Activated naive CD8-positive, alpha-beta T cell treated with anti-CD3 and anti-CD28 coated beads, Interleukin-2, amount 50 U/mL, for 24 hours (primary cell): ENCODE data around the gene POLD4.
A peak's percentile ranks its signal among the peaks of the same experiment; 100 is the strongest.

Experiments
- ATAC-seq: fragments of 150-1000 bp; cut with Tn5 transposase; one replicate; pipeline ENCODE4 v1.10.0; 2021
- DNase-seq: peaks from one replicate; pipeline ENCODE4 v3.0.0; 2021
- H3K27ac Mint-ChIP-seq: one replicate; pipeline ENCODE4 v1.8.0; 2021; ENCODE audit warnings: mild to moderate bottlenecking, mixed read lengths
- H3K27me3 Mint-ChIP-seq: one replicate; pipeline ENCODE4 v1.8.0; 2021; ENCODE audit warnings: mixed read lengths
- H3K36me3 Mint-ChIP-seq: one replicate; pipeline ENCODE4 v1.8.0; 2021; ENCODE audit warnings: low read depth, mixed read lengths
- H3K4me1 Mint-ChIP-seq: one replicate; pipeline ENCODE4 v1.8.0; 2021; ENCODE audit warnings: mixed read lengths
- H3K4me3 Mint-ChIP-seq: one replicate; pipeline ENCODE4 v1.8.0; 2021; ENCODE audit warnings: mild to moderate bottlenecking, moderate library complexity, mixed read lengths
- H3K9me3 Mint-ChIP-seq: one replicate; pipeline ENCODE4 v1.8.0; 2021; ENCODE audit warnings: mixed read lengths

The POLD4 gene

DNA sequence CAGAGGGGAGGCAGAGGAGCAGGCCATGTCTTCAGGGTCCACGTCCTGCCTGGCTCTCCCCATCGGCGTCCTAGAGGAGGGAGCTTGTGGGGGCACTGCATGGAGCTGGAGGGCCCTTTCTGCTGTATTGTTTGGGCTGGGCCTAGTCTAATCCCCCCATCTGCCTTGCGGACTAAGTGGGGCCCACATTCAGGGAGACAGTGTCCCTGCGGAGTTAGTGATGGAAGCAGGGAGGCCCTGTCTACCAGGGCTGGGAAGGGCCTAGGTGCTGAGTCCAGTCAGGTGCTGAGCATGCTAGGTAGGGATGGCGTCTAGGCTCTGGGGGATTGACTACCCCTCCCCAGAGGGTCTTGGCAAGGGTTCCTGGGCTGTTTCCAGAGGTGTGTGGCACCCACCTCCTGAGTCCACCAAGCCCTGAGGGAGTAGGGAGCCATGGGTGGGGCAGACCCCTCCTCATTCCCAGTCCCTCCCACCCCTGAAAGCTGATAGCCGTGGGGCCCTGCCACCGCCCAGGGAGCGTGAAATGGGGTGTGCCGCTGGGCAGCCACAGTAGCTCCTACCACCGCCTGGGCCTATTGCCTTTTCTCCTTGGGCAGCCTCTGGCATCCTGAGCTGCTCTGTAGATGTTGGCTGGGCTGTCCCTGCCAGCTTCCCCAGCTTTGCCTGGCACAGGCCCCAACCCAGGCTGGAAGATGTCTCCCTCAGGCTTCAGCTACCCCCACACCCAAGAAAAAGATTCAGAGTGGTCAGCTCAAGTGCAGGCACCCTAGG, 1.9 kb upstream of the POLD4 start:
- no peaks in the 10 kb centered on the region for H3K36me3 Mint-ChIP-seq
- DNase-seq (no peak), ATAC-seq (no peak)
- no peaks in the 10 kb centered on the region for H3K27me3 Mint-ChIP-seq
- peaks cover 59% of the 10 kb centered on the region for H3K4me1 Mint-ChIP-seq
- H3K4me3 Mint-ChIP-seq: no peak overlapping the region
- peak overlapping the region; percentile 97 for H3K27ac Mint-ChIP-seq
- H3K9me3 Mint-ChIP-seq: no peaks in the 10 kb centered on the region

DNA sequence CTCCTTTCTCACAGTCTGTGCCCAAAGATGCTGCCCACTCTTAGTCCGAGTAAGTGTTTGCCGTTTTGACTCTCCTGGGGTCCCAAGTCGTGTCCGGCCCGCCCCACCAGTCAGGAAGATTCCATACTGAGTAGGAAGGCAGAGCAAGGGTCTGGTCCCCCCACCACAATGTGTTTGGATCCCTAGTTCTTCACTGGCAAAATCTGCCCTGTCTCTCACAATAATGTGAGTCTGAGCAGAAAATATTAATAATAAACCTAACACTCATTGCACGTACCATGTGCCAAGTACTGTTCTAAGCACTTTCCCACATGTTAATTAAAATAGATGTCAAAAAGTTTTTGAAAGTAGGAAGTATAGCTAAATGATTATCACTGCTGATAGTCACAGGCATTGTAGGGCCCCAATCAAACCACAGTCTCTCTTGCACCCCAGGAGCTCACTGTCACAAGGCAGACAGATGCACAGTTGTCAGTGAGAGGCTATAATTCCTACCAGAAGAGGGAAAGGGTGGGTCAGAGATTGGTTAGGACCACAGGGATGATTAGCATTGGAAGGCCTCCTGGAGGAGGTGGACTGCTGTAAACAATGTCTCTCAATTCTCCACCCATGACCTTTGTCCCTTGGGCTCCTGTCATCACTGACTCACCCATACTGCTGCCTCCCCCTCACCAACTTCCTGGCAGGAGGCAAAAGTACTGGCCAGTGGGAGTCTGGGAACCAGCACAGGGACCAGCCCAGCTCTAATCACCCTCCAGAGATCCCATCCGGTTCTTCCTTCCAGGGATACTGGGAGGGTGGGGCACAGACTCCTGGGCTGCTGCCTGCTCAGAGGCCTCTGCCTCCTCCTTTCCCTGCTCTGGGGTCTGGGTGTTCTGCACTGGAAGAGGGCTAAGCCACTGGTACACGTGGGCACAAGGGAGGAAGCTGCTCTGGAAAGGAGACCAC, 1.0 kb upstream of the POLD4 start:
- DNase-seq: peak; percentile 40
- Mint-ChIP-seq H3K27ac (peak overlapping the region; percentile 97), H3K4me3 (peak overlapping the region; percentile 96), H3K36me3 (no peaks in the 10 kb centered on the region), H3K27me3 (no peaks in the 10 kb centered on the region), H3K9me3 (no peaks in the 10 kb centered on the region), H3K4me1 (peaks cover 68% of the 10 kb centered on the region)
- ATAC-seq: peak; percentile 37

DNA sequence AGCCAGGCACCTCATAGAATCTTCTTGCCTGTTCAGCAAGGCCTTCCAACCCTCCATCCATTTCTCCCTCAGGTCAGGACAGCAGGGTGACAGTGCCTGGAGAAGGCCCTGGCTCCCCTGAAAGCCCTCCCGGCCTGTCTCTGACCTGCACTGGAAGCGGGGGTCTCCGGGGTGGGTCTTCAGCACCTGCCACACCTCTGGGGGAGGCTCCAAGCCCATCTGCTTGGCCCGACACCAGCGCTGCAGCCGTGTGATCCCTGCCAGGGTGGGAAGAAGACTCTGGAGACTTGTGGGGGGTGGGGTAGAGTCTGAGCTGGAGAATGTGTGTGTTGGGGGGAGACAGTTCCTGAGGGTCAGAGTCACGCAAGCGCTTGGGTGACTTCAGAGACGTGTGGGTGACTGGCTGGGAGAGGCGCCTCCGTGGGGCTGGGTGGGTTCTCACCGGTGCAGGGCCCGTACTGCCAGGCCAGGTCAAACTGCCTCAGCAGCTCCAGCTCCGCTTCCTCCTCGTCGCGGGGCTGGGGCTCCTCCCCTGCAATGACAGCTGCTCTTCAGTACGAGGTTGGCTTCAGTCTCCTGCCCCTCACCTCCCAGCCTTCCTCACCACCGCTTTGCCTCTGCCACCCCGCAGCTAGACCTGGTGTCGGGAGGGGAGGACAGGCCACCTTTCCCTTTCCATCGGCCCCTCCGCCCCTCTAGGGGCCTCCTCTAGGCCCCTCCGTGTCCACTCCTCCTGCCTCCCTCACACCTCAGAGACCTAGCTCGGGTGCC, 615 bp downstream of the POLD4 start:
- Mint-ChIP-seq H3K4me3 (peak overlapping the region; percentile 96), H3K9me3 (no peaks in the 10 kb centered on the region), H3K36me3 (no peaks in the 10 kb centered on the region), H3K4me1 (peaks cover 78% of the 10 kb centered on the region), H3K27me3 (no peaks in the 10 kb centered on the region), H3K27ac (peak overlapping the region; percentile 97)
- DNase-seq (no peak), ATAC-seq (peak; percentile 26)

DNA sequence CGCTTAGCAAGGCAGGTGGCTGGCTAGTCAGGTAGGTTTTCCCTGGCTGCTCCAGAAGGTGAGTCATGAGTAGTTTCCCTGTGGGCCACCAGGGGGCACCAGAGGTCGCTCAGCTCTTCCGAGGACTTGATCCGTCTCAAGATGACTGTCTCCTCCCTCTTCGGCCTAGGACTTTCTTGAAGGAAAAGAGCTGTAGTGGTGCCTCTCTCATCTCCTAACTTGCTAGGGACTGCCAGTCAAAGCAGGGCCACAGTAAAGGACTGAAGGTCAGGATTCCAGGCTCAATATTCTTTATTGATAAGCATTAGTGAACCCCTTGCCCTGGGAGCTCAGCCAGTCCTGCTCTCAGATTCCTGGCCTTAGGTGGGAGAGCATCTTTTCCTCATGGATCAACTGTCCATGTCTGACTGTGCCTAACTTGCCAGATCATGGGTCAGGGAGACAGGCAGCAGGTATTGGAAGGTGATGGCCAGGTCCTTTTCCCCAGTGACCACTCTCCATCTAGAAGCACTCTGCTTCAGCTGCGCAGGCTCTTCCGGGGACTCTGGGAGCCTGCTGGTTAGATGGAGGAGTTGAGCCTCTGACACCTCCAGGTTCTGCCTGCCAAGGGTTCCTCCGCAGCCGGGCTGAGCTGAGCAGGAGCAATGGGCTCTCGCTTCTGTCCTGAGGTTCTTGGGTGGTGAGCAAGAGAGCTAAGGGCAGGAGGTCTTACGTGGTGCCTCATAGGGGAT, 1.9 kb downstream of the POLD4 start:
- Mint-ChIP-seq H3K27ac (peak overlapping the region; percentile 74), H3K36me3 (no peaks in the 10 kb centered on the region), H3K27me3 (no peaks in the 10 kb centered on the region), H3K4me3 (peak overlapping the region; percentile 96), H3K9me3 (no peaks in the 10 kb centered on the region), H3K4me1 (peaks cover 72% of the 10 kb centered on the region)
- ATAC-seq: no peak
- DNase-seq: peak; percentile 70

DNA sequence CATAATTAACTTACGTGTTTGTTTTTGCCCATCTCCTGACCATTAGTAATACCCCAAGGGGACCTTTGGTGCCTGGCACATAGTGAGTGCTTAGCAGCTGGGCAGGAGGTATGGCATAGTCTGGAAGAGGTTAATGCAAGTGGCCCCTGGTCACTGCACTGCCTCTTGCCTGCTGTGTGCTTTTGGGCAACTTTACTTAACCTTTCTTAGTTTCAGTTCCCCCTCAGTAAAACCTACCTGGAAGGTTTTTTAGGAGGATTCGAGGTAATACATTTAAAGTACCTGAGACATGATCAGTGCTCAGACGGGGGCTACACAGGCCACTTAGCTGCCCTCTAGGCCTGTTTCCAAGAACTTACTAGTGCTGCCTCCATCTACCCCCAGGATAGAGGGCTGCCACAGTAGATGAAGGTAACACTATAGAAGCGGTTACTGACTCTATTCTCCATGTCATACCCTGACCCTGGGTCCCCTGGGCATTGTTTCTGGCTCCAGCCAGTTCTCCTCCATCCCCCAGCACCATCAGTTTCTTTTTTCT, 3.3 kb downstream of the POLD4 start:
- peak overlapping the region; percentile 33 for H3K27ac Mint-ChIP-seq
- no peaks in the 10 kb centered on the region for H3K9me3 Mint-ChIP-seq
- no peaks in the 10 kb centered on the region for H3K27me3 Mint-ChIP-seq
- no peak for DNase-seq
- peaks cover 78% of the 10 kb centered on the region for H3K4me1 Mint-ChIP-seq
- no peak overlapping the region for H3K4me3 Mint-ChIP-seq
- no peak for ATAC-seq
- H3K36me3 Mint-ChIP-seq: no peaks in the 10 kb centered on the region

DNA sequence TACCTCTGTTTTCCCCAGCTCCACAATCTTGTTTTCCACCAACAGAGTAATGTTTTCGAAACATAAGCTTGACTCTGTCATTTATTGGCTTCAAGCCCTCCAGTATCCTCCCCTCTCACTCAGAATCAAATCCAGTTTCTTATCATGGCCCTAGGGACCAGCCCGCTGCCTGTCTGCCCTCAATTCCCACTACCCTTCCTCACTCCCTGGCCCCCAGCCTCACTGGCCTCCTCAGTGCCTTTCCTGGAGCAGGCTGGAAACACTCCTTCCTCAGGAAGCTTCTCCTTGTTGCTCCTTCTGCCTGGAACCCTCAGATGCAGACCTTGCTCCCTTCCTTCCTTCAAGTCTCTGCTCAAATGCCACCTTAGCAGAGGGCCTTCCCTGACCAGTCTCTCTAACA, 3.9 kb downstream of the POLD4 start:
- no peaks in the 10 kb centered on the region for H3K9me3 Mint-ChIP-seq
- no peak overlapping the region for H3K4me3 Mint-ChIP-seq
- DNase-seq (no peak), ATAC-seq (no peak)
- no peaks in the 10 kb centered on the region for H3K27me3 Mint-ChIP-seq
- peaks cover 78% of the 10 kb centered on the region for H3K4me1 Mint-ChIP-seq
- peak overlapping the region; percentile 33 for H3K27ac Mint-ChIP-seq
- no peaks in the 10 kb centered on the region for H3K36me3 Mint-ChIP-seq

DNA sequence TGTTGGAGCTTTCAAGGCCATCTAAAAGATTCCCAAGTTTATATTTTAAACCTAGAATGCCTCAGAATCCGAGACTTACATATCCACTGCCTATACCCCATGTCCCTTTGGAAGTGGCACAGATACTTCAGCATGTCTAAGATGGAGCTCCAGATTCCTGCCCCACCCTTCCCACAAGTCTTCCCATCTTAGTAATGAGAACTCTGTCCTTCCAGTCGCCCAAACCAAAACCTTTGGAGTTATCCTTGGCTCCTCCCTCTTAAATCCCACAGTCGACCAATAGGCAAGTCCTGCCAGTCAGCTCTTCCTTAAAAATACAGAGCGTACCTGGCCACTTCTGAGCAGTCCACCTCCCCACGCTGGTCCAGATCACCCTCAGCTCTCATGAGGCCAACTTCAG, 4.3 kb downstream of the POLD4 start:
- Mint-ChIP-seq H3K27ac (no peak overlapping the region), H3K36me3 (no peaks in the 10 kb centered on the region), H3K4me3 (no peak overlapping the region), H3K4me1 (peaks cover 78% of the 10 kb centered on the region), H3K27me3 (no peaks in the 10 kb centered on the region), H3K9me3 (no peaks in the 10 kb centered on the region)
- DNase-seq (no peak), ATAC-seq (no peak)

DNA sequence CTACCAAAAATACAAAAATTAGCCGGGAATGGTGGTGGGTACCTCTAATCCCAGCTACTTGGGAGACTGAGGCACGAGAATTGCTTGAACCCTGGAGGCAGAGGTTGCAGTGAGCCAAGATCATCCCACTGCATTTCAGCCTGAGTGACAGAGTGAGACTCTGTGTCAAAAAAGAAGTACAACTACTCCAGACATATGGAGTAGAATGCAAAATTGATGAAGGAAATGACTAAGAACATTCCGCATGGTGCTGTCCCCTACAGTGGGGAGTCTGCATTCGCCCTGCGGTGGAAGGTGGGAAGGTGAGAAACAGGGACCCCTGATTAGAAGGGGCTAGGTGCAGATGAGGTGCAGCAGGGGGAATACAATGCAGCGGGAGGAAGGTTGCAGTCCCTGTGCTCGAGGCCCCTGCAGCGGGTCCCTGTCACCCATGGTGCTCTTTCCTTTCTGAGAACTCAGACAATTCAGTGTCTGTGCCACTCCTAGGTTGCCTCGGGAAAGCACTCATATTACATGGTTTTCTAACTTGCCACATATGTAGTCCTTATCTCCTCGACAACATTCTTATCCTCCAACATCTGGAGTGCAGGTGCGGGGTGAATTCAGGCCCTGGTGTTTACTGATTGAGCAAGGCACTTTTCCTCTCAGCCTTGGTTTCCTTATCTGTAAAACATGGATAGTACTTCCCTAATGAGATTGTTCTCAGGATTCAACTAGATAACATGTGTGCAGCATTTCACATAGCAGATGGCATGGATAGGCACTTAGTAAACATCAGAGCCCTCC, 5.2 kb downstream of the POLD4 start:
- Mint-ChIP-seq H3K9me3 (no peaks in the 10 kb centered on the region), H3K27me3 (no peaks in the 10 kb centered on the region), H3K4me1 (peaks cover 72% of the 10 kb centered on the region), H3K4me3 (no peak overlapping the region), H3K36me3 (no peaks in the 10 kb centered on the region), H3K27ac (peak overlapping the region; percentile 1)
- no peak for DNase-seq
- ATAC-seq: peak; percentile 33

DNA sequence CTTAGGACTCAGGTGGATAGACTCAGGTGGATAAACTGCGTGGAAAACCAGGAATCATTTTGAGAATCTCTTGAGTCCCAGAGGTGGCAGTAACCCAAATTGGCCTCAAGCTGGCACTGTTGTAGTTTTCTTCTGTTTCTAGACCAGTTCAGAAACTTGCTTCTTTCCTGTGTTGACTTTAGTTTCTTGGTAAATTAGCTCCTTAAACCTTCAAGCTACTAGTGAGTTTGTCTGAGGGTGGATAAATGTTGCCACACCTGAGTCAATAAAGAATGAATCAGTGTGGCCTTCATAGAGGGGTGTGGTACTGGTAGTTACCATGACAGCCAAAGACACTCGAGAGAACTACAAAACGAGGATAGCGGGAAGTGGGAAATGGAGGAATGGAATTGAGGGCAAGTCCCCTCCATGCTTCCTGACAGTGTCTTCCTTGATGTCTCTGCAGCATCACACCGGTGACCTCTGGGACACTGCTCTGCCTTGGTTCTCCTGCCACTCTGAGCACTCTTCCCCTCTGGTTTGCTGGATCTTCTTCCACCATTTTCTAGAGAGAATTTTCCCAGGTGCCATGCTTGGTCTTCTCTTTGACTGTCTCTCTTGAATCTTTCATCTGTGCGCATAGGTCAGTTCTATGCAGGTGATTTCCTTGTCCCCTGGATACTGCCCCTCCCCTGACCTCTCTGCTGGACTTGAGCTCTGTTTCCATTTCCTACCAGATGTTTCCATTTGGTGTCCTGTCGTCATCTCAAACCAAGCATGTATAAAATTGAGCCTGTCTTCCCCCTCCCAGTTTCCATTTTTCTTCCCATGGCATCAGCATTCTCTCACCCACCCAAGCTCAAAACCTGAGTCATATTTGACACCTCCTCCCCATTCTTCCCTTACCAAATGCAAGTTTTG, 7.2 kb downstream of the POLD4 start:
- peak; percentile 55 for ATAC-seq
- no peaks in the 10 kb centered on the region for H3K9me3 Mint-ChIP-seq
- peak overlapping the region; percentile 61 for H3K27ac Mint-ChIP-seq
- no peak for DNase-seq
- H3K36me3 Mint-ChIP-seq: no peaks in the 10 kb centered on the region
- H3K27me3 Mint-ChIP-seq: no peaks in the 10 kb centered on the region
- H3K4me3 Mint-ChIP-seq: no peak overlapping the region
- H3K4me1 Mint-ChIP-seq: peaks cover 59% of the 10 kb centered on the region

DNA sequence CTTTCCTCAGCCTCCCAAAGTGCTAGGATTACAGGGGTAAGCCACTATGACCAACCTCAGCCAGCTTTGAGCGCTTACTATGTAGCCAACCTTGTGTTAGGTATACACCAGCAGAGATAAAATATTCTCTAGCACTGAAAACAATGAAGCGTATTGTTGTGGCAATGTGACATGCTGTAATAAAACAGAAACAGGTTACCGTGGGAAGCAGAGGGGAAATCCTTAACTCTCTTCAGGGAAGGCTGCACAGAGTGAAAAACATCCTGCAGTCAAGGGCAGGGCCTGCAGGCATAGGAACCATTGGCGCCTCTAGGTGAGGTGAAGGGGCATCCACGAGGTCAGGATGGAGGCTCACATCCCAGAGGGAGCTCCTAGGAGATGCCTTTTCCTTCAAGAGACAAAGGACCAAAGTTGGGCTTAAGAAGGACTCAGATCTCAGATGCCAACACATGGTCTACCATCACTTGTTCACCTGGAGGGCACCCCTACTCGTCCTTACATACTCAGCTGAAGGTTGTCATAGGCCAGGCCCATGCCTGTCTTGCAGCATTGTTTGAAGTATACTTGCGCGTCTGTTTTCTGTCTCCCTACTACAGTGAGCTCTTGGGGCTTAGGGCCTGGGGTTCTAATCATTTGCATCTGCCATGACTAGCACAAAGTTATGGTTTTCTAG, 8.0 kb downstream of the POLD4 start:
- H3K4me1 Mint-ChIP-seq: peaks cover 55% of the 10 kb centered on the region
- H3K36me3 Mint-ChIP-seq: no peaks in the 10 kb centered on the region
- no peak for DNase-seq
- H3K9me3 Mint-ChIP-seq: no peaks in the 10 kb centered on the region
- no peaks in the 10 kb centered on the region for H3K27me3 Mint-ChIP-seq
- H3K4me3 Mint-ChIP-seq: no peak overlapping the region
- peak overlapping the region; percentile 61 for H3K27ac Mint-ChIP-seq
- no peak for ATAC-seq

DNA sequence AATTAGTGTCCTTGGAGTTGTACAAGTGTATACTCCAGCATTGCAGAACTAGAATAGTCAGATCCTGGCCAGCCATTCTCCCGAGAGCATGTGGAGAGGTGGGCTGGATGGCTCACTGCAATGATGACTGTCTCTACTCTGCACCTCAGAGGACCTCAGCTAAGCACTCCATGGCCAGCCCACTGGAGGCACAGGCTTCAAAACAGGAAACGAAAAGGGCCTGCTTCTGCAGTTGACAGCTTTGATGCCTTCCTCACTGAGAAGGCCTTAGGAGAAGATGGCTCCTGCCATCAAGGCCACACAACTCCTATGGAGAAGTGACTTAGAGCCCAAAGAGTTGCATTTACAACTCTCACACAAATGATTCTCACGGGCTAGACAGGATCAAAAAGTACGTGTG, 9.1 kb downstream of the POLD4 start:
- Mint-ChIP-seq H3K27ac (peak overlapping the region; percentile 76), H3K4me1 (peaks cover 45% of the 10 kb centered on the region), H3K4me3 (no peak overlapping the region), H3K36me3 (no peaks in the 10 kb centered on the region), H3K9me3 (no peaks in the 10 kb centered on the region), H3K27me3 (no peaks in the 10 kb centered on the region)
- ATAC-seq (peak; percentile 56), DNase-seq (no peak)

DNA sequence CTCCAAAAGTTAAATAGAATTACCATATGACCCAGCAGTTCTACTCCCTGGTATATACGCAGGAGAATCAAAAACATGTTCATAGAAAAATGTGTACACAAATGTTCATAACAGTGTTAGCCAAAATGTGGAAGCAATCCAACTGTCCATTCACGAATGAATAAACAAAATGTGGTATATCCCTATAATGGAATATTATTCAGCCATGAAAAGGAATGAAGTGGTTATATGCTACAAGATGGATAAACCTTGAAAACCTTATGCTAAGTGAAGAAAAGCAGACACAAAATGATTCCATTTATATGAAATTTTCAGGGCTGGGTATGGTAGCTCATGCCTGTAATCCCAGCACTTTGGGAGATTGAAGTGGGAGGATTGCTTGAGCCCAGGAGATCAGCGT, 16.1 kb downstream of the POLD4 start:
- Mint-ChIP-seq H3K4me1 (no peaks in the 10 kb centered on the region), H3K27me3 (no peaks in the 10 kb centered on the region), H3K4me3 (no peak overlapping the region), H3K27ac (no peak overlapping the region), H3K9me3 (no peaks in the 10 kb centered on the region), H3K36me3 (no peaks in the 10 kb centered on the region)
- DNase-seq (no peak), ATAC-seq (no peak)
